Choroid plexus epithelial cell (primary cell): ENCODE results near the gene POLR2L.

ENCODE experiments used
- DNase-seq: peaks from one replicate; pipeline ENCODE4 v3.0.0-alpha.2; 2010; ENCODE audit warnings: low read depth
- H3K4me3 ChIP-seq: 2 replicates; pipeline ENCODE4 v1.5.1; 2011; ENCODE audit warnings: low read depth, mild to moderate bottlenecking, control low read depth, low read length, moderate library complexity
- CTCF ChIP-seq: conservative IDR thresholded peaks from 2 replicates; pipeline ENCODE4 v1.5.1; 2011; ENCODE audit warnings: low read depth, mild to moderate bottlenecking, control low read depth, inconsistent platforms, low read length, moderate library complexity

POLR2L gene

GRCh38 chr11:844693-845644 lies 2.6 kb upstream of the POLR2L start:
- peak overlapping the region; percentile 91 for H3K4me3 ChIP-seq
- peak; percentile 95 for DNase-seq
- TF ChIP-seq CTCF = no peak

GRCh38 chr11:843818-844692 lies 1.7 kb upstream of the POLR2L start:
- H3K4me3 ChIP-seq = peak overlapping the region; percentile 91
- DNase-seq = peak; percentile 97
- no peak for TF ChIP-seq CTCF

DNA sequence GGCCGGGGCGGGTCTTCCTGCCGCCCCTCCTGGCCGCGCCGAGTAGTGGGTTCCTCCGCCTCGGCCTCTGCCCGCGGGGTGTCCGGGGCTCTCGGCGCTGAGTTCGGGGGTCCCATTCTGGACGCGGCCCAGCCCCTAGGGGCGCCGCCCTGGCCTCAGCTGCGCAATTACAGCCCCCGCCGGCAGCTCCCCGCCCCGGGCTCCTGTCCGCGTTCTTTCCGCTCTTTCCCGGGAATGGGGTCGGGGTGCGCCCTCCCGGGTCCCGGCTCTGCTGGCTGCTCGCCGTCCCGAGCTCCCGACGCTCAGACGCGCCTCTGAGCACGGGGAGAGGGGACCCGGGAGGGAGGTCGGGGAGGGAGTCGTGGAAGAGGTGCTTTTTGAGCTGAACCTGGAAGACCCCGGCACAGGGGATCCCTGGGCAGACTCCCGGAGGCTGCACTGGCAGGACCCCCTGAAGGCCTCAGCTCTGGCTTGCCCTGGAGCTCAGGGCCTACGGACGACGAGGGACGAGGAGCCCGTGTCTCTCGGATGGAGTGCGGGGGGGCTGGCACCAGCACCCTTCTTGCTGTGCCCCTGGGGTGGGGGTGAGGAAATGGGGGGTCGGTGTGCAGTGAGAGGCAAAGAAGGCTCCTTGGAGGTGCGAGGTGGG lies 881 bp upstream of the POLR2L start:
- H3K4me3 ChIP-seq = peak overlapping the region; percentile 91
- no peak for TF ChIP-seq CTCF
- no peak for DNase-seq

DNA sequence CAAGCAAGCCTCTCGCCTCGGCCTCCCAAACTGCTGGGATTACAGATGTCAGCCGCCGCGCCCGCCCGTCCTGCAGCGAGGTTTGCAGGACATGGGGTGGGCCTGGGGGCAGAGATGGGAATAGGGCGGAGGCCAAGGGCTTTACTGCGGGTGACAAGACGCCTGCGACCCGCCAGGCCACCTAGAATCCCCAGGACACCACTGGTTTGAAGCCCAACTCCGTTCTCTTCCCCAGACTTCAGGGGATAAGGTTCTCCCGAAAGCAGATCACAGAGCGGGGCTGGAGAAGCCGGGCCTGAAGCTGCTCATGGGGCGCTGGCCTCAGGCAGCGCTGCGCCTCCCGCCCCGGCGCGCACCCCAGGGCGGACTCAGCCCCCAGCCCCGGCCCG lies 354 bp downstream of the POLR2L start:
- no peak for TF ChIP-seq CTCF
- peak overlapping the region; percentile 91 for H3K4me3 ChIP-seq
- DNase-seq = no peak

- peak; percentile 41 for DNase-seq
- TF ChIP-seq CTCF = peak; percentile 57
- peak overlapping the region; percentile 1 for H3K4me3 ChIP-seq
Measured at GRCh38 chr11:839875-840617, 2.3 kb downstream of the POLR2L start.

DNA sequence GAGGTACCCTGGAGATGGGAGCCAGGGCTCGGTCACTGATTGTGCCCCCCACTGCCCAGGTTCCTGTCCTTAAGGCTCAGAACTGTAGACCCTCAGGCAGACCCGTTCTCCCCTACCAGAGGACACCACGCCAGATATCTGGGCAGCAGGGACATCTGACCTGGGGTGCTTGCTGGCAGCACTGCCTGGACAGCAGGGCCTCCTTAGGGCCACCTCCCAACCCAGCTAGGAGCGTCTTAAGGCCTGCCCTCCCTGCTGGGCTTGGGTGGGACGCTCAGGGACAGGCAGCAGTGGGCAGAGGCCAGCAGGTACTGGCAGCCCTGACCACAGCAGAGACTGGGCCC lies 3.1 kb downstream of the POLR2L start:
- TF ChIP-seq CTCF = no peak
- DNase-seq = no peak
- H3K4me3 ChIP-seq = no peak overlapping the region
